Measurements from ENCODE around the gene MAML2.

Gene MAML2

GRCh38 chr11:96149743-96150555 is 193.0 kb downstream of the MAML2 start:
- no peak for DNase-seq

DNA sequence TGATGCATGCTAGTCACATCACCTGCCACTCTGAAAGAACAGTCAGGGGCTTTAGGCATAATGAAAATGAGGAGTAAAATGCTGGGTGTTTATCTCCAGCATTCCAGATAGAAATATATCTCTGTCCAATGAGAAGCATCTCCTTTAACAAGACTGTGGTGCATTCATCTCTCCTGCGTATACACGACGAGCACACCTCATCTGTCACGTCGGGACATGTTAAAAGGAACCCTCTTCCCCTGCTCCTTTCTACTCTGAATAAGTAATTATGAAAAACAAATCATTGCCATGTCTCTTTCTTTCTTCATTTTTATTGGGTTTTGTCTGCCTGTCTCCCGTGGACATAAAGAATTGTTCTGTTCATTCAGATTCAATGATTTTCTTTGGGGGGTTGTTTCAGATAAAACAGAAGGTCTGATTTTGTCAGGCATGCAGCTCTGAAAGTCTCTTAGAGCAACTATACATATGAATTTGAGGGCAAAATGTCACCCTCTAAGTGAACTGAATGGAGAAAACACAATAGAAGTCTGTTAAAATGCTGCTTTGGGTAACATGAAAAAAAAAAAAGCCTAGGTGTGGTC is 195.0 kb downstream of the MAML2 start:
- DNase-seq: no peak

- no peak for DNase-seq
These were observed 195.8 kb downstream of the MAML2 start for GRCh38 chr11:96147186-96147585.

GRCh38 chr11:96146765-96147164 is 196.2 kb downstream of the MAML2 start:
- DNase-seq: no peak

- no peak for DNase-seq
These were observed 197.8 kb downstream of the MAML2 start for GRCh38 chr11:96145163-96145585.

GRCh38 chr11:96144553-96144952 is 198.4 kb downstream of the MAML2 start:
- DNase-seq: no peak

DNA sequence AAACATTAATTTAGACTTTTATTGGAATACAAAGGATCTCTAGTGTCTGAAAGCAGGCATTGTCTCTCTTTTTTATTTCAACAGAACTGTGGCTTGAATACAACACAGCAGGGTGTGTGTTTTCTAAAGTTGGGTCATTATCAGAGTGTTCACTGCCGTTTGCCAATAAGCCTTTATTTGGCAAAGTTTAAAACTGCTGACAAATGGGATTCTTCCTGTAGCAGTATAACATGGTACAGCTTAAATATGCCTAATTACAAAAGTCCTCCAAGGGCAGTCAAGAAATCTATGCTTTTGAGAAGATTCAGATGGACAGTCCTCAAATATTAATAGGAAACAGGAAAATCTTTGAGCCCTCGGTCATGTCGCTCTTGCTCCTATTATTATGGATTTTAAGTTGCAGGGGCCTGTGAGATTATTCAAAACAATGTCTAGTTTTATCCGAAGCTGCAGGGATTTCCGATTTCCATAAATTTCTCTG is 199.9 kb downstream of the MAML2 start:
- DNase-seq: no peak

DNA sequence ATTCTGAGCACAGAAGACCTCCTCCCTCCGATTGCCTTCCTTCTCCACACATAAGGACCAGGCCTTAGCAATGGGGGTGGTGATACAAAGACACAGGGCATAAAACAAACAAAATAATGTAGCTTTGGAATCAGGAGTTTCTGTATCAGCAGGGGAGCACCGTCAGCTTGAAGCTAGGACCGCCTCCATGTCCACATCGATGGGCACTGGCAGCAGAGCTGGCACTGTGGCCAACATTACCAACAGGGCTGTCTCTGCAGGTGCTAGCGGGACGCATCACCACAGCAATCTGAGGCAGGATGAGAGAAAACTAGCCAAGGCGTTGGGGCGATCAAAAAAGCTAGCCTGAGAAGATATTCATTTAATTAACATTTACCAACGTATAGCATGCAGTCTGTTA is 201.4 kb downstream of the MAML2 start:
- no peak for DNase-seq

GRCh38 chr11:96139691-96140090 is 203.3 kb downstream of the MAML2 start:
- DNase-seq: no peak

- DNase-seq: no peak
These were observed 205.6 kb downstream of the MAML2 start for GRCh38 chr11:96137373-96137772.

- no peak for DNase-seq
These were observed 206.2 kb downstream of the MAML2 start for GRCh38 chr11:96136613-96137298.

- DNase-seq: no peak
These were observed 208.4 kb downstream of the MAML2 start for GRCh38 chr11:96134602-96135001.

- no peak for DNase-seq
These were observed 210.6 kb downstream of the MAML2 start for GRCh38 chr11:96132437-96132836.

DNA sequence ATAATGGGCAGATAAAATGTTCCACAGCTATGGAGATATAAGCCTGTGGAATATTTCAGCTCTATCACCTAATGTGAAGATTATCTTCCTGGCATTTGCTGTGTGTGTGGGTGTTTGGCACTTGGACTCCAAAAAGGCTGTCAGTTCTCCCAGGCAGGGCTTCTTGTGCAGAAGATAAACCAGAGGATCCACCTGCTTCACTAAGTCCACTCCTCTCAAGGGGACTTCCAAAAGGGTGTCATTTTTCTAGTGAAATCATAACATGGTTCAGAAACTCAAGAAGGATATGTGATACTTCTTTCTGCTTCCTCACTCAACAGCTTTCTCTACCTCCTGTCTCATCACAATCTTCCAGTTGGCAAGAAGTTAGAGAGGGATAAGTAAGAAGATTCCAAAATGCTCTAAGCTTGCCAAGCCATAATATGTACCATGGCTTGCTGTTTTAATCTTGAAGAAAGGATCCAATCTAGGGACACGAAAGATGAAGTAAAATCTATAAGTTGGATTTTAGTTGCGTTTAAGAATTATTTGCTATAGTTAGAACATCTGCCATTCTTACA is 212.9 kb downstream of the MAML2 start:
- DNase-seq: no peak

DNA sequence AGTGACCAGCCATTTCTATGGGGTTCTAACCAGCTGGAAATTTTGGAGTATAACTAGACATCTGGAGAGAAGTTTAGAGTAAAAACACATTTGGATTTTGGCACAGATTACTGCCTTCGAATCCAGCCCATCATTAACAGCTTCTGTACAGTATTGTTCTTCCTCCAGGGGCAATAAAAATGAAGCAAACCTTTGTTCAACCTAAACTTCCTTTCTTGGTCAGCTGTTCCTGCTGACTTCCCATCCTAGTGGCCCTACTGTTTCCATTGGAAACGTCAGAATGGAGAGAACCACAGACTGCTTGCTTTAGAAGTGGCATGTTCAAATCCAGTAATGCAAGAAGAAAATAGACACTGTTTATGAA is 215.4 kb downstream of the MAML2 start:
- no peak for DNase-seq

- DNase-seq: no peak
These were observed 215.9 kb downstream of the MAML2 start for GRCh38 chr11:96126917-96127595.

- no peak for DNase-seq
These were observed 217.6 kb downstream of the MAML2 start for GRCh38 chr11:96125400-96125799.

- DNase-seq: no peak
These were observed 218.8 kb downstream of the MAML2 start for GRCh38 chr11:96124155-96124554.

GRCh38 chr11:96123301-96123700 is 219.7 kb downstream of the MAML2 start:
- no peak for DNase-seq

DNA sequence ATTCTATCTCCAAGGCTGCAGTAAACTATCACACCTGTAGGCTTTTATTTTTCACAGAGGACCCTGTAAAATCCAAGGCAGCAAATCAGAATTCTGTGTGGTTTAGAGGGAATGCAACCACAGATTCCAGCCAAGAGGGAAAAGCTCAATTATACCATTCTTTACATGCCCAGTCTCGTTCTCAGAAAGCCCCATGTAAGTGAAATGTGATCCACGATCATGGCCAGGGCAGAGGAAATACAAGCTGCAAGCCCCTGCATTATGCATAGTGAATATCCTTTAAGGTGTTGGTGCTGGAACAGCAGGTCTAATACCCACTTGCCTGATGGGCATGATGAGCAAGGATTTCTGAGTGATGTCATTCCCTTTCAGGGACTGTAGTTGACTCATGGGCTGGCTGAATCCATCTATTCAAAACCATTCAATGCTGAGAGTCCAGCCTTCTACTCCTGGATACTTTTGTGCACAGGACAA is 220.4 kb downstream of the MAML2 start:
- DNase-seq: no peak

DNA sequence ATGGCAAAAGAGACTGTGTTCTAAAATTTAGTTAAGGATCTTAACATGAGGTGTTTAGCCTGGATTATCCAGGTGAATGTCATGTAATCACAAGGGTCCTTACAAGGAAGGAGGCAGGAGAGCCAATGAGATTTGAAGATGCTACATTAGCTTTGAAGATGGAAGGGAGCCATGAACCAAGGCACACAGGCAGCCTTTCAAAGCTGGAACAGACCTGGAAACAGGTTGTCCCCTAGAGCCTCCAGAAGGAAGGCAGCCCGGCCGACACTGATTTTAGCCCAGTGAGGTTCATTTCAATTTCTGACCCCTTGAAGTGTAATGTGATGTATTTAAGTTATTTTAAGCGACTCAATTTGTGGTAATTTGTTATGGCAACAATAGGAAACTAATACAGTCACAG is 223.8 kb downstream of the MAML2 start:
- no peak for DNase-seq

GRCh38 chr11:96116376-96116775 is 226.6 kb downstream of the MAML2 start:
- DNase-seq: no peak
